ENCODE measurements around the gene CNN1.

- TF ChIP-seq POLR2AphosphoS5 (IDR thresholded peaks at IDR 0.05; ENCODE audit: low read depth), result no peak
- TF ChIP-seq EZH2 (IDR thresholded peaks at IDR 0.05; ENCODE audit: low read depth, unreplicated experiment), result no peak
- TF ChIP-seq CTCF (conservative IDR thresholded peaks at IDR 0.05; ENCODE audit: low read depth in 2 of 2), result no peak
These were observed 11.6 kb downstream of the CNN1 start for GRCh38 chr19:11550265-11550664.

All from GM23338 (cell line).